Ascending aorta (tissue), 2 donors: ENCODE measurements around the gene GPC5. TPM values are rescaled to one million over a fixed set of nuclear protein-coding genes. Genes with fewer than 3 reads are reported as not detected.

Source experiments
- DNase-seq, 2 donors: peaks; one replicate each; pipeline ENCODE4 v3.0.0-alpha.2; 2019; ENCODE audit warnings: low spot score in 2 of 2
- H3K27ac ChIP-seq, 2 donors: fragments of 200-600 bp; sonication (generic); one replicate each; pipeline ENCODE4 v1.5.1; 2016 to 2017; ENCODE audit warnings: mild to moderate bottlenecking in 1 of 2
- H3K27me3 ChIP-seq: fragments of 200-600 bp; sonication (generic); one replicate; pipeline ENCODE4 v1.5.1; 2017
- H3K36me3 ChIP-seq, 2 donors: fragments of 200-600 bp; sonication (generic); one replicate each; pipeline ENCODE4 v1.5.1; 2016
- H3K4me1 ChIP-seq, 2 donors: fragments of 200-600 bp; sonication (generic); one replicate each; pipeline ENCODE4 v1.5.1; 2016 to 2017; ENCODE audit warnings: mild to moderate bottlenecking in 1 of 2
- H3K4me3 ChIP-seq, 2 donors: fragments of 200-600 bp; sonication (generic); one replicate each; pipeline ENCODE4 v1.5.1; 2016 to 2017; ENCODE audit warnings: mild to moderate bottlenecking in 1 of 2
- H3K9me3 ChIP-seq, 2 donors: fragments of 200-600 bp; sonication (generic); one replicate each; pipeline ENCODE4 v1.5.1; 2016
- CTCF ChIP-seq, 3 experiments: fragments of 200-600 bp in 2 of 3; fragments of 450-650 bp in 1 of 3; sonication (generic) in 2 of 3; IDR thresholded peaks; one replicate each; pipeline ENCODE4 v1.5.1; 2016 to 2019; ENCODE audit warnings: antibody characterized with exemption in 3 of 3, mild to moderate bottlenecking in 1 of 3, moderate library complexity in 1 of 3
- intact Hi-C: fragments of 100-400 bp; cut with DNase I; formaldehyde crosslinking; loops from one replicate; pipeline ENCODE4 v1.15.1; 2023
- total RNA-seq: library from RNA; depleted of rRNA; stranded (reverse); fragments of >200 nt; gene quantifications from one replicate; pipeline ENCODE4 v1.1.0, GENCODE V29; 2016

The GPC5 gene
- total RNA-seq, 1 donor from 2014 or later, result not detected

- no peak for DNase-seq
- H3K36me3 ChIP-seq, result no peaks in the 10 kb centered on the region
- no peak overlapping the region for H3K4me3 ChIP-seq
- H3K27ac ChIP-seq, result no peak overlapping the region
- no peak for TF ChIP-seq CTCF (IDR thresholded peaks at IDR 0.05)
- no peaks in the 10 kb centered on the region for H3K4me1 ChIP-seq
- H3K27me3 ChIP-seq, result no peaks in the 10 kb centered on the region
- intact Hi-C loops, result no loop called here
- H3K9me3 ChIP-seq, result no peaks in the 10 kb centered on the region
These were observed 503.9 kb downstream of the GPC5 start for GRCh38 chr13:91902291-91902690.

DNA sequence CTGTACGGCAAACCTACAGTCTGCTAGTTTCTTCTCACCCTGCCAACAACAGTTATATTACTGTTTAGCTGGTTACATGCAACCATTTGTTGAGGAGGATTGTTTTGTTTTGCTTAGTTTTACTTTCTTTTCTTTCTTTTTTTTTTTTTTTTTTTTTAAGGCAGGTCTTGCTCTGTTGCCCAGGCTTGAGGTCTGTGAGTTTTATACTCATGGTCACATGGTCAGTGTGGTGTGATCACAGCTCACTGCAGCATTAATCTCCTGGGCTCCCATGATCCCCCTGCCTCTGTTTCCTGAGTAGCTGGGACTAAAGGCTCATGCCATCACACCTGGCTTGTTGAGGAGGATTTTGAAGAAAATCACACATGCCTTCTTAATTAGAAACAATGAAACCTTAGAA, 505.6 kb downstream of the GPC5 start:
- Histone ChIP-seq H3K27me3 (no peaks in the 10 kb centered on the region), H3K27ac (no peak overlapping the region), H3K9me3 (no peaks in the 10 kb centered on the region), H3K4me3 (no peak overlapping the region), H3K4me1 (no peaks in the 10 kb centered on the region), H3K36me3 (no peaks in the 10 kb centered on the region)
- intact Hi-C loops, result no loop called here
- TF ChIP-seq CTCF (IDR thresholded peaks at IDR 0.05), result no peak
- no peak for DNase-seq

- no peaks in the 10 kb centered on the region for H3K36me3 ChIP-seq
- no peak for TF ChIP-seq CTCF (IDR thresholded peaks at IDR 0.05)
- H3K4me3 ChIP-seq, result no peak overlapping the region
- H3K4me1 ChIP-seq, result no peaks in the 10 kb centered on the region
- intact Hi-C loops, result no loop called here
- DNase-seq, result no peak
- H3K9me3 ChIP-seq, result no peaks in the 10 kb centered on the region
- no peak overlapping the region for H3K27ac ChIP-seq
- no peaks in the 10 kb centered on the region for H3K27me3 ChIP-seq
These were observed 506.2 kb downstream of the GPC5 start for GRCh38 chr13:91904597-91904996.

GRCh38 chr13:91907398-91907797, 509.0 kb downstream of the GPC5 start:
- Histone ChIP-seq H3K36me3 (no peaks in the 10 kb centered on the region), H3K4me3 (no peak overlapping the region), H3K27me3 (no peaks in the 10 kb centered on the region), H3K4me1 (no peaks in the 10 kb centered on the region), H3K27ac (no peak overlapping the region), H3K9me3 (no peaks in the 10 kb centered on the region)
- intact Hi-C loops, result no loop called here
- no peak for DNase-seq
- no peak for TF ChIP-seq CTCF (IDR thresholded peaks at IDR 0.05)

- H3K4me1 ChIP-seq, result no peaks in the 10 kb centered on the region
- intact Hi-C loops, result no loop called here
- H3K36me3 ChIP-seq, result no peaks in the 10 kb centered on the region
- H3K4me3 ChIP-seq, result no peak overlapping the region
- no peak overlapping the region for H3K27ac ChIP-seq
- TF ChIP-seq CTCF (IDR thresholded peaks at IDR 0.05), result no peak
- no peaks in the 10 kb centered on the region for H3K9me3 ChIP-seq
- DNase-seq, result no peak
- no peaks in the 10 kb centered on the region for H3K27me3 ChIP-seq
These were observed 511.2 kb downstream of the GPC5 start for GRCh38 chr13:91909617-91910016.

DNA sequence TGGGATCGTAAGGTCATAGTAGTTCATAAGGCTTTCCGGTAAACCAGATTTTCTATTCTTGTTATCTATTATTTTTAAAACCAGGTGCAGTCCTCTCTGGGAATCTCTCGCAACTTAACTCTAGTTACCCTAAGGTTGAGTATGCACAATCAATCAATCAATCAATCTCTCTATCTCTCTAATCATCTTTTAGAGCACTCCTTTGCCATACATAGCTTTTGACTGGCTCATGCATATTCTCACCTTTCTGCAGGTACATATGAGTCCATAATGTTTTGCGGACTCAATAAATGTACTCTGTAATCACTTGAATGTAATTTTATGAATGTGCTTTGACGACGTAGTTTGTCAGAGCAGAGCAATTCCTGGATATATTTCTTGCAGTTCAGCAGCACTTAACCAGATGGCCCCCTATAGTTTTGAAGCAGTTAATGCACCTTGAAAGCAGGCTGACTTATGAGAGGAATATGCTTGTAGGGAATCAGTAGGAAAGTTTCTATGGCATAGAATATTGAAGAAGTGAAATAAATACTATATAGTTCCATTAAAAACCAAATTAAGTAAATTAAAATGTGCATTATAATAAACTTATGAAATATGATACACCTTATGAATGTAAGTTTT, 524.7 kb downstream of the GPC5 start:
- DNase-seq, result no peak
- Histone ChIP-seq H3K27ac (no peak overlapping the region), H3K4me3 (no peak overlapping the region), H3K4me1 (no peaks in the 10 kb centered on the region), H3K27me3 (no peaks in the 10 kb centered on the region), H3K9me3 (no peaks in the 10 kb centered on the region), H3K36me3 (no peaks in the 10 kb centered on the region)
- intact Hi-C loops, result no loop called here
- TF ChIP-seq CTCF (IDR thresholded peaks at IDR 0.05), result no peak
